GM18909 (cell line): ENCODE results near the gene NIPAL3.
"Not testable (repeated sequence)": the region's sequence is repeated elsewhere in the genome, so short reads cannot be mapped to it uniquely, and the experiment has no call there.

Source experiments
- ATAC-seq: cut with Tn5 transposase; IDR thresholded peaks from one replicate; pipeline ENCODE4 v1.9.1; 2021; ENCODE audit warnings: mild to moderate bottlenecking; ENCODE audit not compliant: unreplicated experiment, poor library complexity

Gene NIPAL3

DNA sequence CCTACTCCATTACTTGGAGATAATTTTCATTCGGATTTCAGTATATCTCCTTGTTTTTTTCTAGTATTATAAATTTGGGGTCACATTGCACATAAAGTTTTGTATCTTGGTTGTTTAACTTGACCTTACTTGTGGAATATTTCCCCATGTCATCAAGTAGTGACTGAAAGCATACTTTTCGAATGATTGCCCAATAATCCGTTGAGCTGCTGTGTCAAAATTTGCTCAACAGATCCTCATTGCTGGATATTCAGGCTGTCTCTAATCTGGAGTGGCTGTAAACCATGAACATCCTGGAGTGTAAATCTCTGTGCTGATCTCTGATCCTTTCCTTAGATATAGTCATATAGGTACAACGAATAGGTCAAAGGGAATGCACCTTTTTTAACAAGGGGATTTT lies 4.9 kb downstream of the NIPAL3 start:
- no peak for ATAC-seq

DNA sequence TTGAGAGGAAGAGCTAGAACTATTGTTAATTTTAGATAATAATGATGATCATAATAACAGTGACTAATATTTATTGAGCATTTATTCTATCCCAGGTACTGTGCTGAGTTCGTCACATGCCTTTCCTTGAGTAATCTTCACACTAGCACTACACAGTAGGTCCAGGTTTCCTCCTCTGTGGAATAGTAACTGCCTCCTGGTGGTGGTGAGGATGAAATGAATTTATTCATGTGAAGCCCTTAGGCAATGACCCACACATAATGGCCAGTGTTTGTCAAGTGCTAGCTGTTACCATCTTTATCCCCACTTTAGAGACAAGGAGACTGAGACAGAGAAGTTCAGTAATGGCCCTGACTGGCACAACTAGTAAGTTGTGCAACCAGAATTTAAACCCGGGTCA lies 5.9 kb downstream of the NIPAL3 start:
- ATAC-seq: no peak

DNA sequence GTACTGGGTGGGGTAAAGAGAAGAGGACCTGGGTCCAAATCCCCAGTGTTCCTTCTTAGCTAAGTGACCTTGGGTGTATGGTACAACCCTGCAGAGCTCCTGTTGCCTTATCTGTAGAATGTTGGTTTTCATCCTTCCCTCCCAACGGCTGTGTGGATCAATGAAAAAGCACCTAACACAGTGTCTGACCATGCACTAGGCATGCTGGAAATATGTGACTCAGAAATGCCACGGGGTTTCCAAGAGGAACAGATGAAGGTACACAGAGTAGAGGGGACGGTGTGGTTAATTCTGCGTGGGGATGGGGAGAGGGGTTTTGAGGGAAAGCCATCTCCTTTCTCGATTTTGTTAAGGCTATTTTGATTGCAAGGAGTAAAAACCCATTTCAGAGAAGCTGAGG lies 8.6 kb downstream of the NIPAL3 start:
- ATAC-seq: no peak

DNA sequence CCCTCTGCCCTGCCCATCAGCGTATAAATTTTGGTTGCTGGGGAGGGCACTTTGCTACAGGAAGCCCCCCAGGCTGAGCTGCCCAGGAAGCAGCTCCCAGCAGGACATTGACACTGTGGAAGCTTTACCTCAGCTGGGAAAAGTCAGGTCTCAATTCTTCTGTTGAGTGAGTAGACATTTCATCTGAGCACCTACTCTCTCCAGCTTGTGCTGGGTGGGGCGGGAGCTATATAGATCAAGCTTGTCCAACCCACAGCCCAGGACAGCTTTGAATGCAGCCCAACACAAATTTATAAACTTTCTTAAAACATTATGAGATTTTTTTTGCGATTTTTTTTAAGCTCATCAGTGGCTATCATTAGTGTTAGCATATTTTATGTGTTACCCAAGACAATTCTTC lies 9.4 kb downstream of the NIPAL3 start:
- ATAC-seq: no peak

DNA sequence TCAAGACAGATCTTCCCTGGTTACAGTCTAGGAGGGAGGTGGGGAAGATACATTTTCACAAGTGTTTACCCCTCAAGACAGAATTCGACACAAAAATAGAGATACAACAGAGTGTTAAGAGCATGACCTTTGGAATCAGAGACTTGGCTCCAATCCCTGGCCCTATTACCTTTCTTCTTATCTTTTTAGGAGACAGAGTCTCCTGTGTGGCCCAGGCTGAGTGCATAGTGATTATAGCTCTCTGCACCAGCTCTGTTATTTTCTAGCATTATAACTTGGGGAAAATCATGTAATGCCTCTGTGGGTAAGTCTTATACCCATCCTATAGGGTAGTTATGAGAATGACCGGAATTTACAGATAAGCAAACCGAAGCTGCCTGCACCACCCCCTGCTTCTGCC lies 9.8 kb downstream of the NIPAL3 start:
- ATAC-seq: no peak

DNA sequence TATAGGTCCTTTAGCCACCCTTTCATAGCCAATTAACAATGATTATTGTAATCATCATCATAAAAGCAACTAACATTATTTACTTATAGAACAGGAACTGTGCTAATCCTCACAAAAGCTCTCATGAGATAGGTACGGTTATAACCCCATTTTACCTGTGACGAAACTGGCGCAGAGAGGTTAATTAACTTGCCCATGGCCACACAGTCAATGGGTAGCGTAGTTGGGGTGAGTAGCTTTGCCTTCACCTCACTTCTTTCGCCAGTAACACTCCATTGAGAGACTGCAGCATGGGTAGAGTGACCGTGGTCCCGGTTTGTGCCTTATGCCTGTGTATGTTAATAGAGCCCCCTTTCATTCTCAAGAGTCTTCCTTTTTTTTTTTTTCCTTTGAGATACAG lies 10.3 kb downstream of the NIPAL3 start:
- ATAC-seq: no peak

DNA sequence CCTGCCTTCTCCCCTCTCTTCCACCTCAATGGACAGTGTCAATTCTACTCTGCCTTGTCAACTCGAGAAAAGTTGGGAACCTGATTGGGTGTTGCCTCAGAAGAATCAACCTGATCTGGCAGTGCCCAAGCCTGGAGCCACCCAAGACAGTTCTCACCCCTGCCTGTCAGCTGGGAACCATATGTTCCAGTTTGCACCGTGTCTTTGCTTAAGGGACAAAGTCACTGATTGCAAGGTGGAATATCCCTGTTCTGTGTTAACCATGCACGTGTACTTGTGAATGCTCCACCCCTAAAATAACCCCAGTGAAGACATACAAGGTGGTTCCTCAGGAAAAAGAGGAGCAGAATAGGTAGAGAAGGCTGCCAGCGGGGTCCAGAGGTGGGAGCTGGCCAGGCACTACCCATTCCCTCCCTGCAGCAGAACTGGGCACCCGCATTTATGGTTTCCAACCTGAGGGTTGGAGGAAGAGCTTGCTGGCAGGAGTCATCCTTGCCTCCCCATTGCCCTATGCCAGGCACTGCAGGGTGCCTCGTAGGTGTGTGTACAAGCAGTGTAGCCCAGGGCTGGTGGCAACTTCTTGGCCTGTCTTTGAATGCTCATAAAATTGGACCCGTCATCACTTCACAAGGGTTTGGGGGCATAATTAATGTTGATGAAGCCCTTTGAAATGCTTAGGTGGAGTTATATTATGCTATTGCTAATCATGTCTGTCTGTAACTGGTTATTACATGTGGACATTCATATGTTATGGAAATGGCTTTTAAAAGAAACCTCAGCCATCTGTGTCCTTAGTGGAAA lies 11.3 kb downstream of the NIPAL3 start:
- ATAC-seq: no peak

DNA sequence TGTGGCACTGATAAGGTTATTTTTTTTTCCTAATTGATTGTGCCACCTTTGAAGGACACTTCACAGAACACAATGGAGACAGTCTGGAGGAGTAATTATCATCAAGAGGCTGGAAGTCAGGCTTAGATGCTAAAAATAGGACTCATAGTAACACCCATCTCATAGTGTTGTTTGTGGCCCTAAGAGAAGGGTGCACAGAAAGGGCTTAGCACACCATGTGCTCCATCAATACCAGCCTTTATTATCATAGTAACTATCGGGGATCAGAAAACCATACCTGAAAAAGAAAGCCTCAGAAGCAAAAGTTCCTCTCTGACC lies 11.9 kb downstream of the NIPAL3 start:
- no peak for ATAC-seq

DNA sequence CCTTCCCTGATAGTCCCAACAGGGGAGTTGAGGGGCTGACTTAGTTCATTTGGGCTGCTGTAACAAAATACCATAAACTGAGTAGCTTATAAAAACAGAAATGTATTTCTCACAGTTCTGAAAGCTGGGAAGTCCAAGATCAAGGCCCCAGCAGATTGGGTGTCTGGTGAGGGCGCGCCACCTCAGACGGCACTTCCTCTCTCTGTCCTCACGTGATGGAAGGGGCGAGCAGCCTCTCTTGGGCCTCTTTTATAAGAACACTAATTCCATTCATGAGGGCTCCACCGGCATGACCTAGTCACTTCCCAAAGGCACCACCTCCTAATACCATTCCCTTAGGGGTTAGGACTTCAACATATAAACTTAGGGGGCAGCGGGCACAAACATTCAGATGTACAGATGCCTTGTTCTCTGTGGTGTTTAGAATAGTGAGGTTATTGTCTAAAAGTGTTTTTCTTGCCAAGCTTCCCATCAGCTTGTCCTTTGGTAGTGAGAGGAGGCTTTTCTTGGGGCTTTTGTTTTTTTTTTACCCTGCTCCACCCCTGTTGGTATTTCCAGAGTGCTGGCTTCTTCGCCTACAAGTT lies 20.3 kb downstream of the NIPAL3 start:
- ATAC-seq: no peak

DNA sequence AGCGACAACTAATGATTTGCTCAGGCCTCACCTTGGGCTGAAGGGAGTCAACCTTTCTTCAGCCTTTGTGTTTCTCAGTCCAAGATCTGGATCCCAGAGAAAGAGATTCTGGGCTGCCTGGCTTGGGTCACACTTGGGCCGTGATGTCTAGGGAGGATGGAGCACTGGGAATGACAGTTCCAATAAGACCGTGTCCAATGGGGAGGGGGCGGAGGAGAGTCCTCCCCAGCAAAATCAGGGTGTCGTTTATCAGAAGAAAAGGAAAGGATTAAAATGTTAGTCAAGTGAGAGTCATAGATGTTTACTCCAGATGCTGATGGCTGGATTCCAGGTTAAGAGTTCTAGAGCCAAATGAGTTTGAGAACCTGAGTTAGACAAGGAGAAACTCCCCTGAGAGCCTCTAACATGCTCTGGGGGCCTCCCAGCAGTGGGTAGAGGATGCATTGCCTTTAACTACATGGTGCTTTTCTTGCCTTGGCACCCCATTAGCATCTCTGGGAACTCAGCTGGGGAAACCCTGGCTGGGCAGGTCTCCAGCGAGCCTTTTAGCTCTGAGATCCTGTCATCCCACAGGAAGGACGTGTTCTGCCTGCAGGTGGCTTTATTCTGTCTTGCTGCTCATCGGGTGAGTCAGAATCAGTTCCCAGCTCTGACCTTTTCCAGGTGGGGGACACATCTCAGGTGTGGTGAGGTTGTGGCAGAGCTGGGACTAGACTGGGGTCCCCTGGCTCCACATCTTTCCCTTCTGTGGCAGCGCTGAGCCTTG lies 22.2 kb downstream of the NIPAL3 start:
- ATAC-seq: no peak

DNA sequence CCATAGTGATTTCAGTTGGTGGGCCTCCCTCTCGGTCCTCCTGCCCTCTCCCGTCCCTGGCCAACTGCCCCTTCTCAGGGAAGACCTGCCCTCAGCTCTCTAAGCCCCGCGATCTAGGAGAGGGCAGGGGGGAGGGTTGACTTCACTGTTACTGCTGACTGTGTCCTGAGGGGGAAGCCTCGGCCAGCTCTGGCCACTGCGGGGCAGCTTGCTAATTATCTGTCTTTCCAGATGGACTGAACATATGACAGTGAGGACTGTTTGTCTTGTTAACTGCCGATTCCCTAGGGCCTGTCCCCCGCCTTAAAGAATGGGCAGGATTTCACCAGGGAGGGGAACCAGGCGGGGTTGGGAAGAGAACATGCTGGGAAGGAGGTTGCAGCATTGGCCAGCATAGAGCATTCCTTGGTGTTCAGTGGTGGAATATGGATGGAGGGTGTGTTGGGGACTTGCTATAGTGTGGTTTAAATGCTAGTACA lies 22.9 kb downstream of the NIPAL3 start:
- ATAC-seq: no peak

DNA sequence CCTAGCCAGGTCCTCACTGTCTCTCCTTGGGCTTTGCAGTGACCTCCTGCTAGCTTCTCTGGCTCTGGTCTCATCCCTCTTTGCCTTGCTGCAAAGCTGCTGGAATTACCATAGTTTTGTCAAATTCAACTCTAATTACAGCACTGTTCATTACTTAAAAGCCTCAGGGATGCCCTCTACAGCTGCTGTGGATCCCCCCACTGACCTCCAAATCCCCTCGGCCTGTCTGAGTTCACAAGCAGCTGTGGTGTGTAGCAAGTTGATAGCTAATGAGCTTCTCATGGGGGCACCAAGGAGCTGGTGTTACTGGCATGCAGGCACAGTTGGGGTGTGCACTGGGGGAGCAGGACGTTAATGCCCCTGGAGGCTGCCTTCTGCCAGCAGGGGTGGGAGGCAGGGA lies 24.8 kb downstream of the NIPAL3 start:
- ATAC-seq: no peak

DNA sequence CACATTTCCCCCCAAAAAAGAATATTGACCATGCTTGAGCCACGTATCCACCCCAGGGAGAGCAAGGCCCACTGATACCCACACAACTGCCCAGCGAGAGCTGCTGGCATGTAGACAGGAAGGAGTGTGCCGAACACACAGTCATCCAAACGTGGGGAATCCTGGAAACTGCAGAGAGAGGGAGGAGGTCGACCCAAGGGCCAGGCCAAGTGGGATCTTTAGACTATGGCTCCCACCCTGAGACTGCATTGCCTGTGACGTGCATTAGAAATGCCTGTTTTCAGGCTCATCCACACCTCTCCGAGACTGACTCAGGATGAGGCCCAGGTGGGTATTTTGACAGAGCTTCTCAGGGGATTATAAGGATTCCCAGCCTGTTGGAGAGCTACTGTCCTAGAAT lies 25.9 kb downstream of the NIPAL3 start:
- no peak for ATAC-seq

DNA sequence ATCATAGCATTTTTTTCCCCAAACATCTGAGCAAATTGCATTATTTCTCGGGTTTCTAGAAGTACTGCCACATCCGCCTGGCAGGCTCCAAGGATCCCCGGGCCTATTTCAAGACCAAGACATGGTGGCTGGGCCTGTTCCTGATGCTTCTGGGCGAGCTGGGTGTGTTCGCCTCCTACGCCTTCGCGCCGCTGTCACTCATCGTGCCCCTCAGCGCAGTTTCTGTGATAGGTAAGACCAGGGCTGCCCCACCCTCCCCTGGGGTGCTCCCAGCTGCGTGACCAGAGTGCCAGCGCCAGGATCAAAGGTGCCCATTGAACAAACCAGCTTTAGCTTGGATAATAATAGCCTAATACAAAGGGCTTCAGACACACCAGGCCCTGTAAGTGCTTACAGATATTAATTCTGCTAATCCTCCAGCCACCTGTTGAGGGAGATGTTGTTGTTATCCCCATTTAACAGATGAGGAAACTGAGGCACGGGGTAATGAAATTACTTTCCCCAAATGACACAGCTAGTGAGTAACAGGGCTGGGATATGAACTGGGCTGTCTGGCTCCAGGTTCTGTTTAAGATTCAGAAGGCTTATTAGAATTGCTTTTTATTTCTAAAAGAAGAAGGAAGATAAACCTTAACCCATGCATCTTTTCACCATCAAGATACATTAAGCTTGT lies 26.5 kb downstream of the NIPAL3 start:
- no peak for ATAC-seq

DNA sequence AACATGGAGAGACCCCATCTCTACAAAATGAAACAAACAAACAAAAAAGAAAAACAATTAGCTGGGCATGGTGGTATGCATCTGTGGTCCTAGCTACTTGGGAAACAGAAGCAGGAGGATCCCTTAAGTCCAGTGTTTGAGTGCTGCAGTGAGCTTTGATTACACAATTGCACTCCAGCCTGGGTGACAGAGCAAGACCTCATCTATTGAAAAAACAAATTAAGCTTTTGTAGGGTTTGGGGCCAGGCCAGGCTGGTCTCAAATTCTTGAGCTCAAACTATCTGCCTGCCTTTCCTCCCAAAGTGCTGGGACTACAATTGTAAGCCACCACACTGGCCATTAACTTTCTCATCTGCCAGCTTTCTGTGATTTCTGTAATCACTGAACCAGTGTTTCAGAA lies 27.2 kb downstream of the NIPAL3 start:
- no peak for ATAC-seq

DNA sequence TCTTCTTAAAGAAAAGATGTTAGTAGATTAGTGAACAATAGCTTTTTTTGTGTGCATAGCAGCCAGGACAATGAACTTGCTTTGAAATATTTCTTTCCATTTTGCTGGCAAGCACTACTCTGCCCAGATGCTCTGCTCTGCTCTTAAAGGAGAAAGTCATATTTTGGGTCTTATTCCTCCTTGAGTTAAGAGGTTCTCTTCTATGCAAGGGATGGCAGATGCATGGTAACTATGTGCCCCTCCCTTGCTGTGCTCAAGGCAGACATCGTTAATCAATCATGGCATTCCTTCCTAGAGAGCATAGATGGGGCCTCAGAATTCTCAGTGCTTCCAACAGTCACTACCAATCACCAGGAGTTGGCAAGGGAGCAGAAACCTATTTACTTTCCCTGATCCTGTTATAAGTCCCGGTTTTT lies 27.6 kb downstream of the NIPAL3 start:
- no peak for ATAC-seq

DNA sequence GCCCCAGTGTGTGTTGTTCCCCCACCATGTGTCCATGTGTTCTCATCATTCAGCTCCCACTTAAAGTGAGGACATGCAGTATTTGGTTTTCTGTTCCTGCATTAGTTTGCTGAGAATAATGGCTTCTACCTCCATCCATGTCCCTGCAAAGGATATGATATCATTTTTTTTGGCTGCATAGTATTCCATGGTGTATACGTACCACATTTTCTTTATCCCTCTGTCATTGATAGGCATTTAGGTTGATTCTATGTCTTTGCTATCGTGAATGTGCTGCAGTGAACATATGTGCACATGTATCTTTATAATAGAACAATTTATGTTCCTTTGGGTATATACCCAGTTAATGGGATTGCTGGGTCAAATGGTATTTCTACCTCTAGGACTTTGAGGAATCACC lies 30.8 kb downstream of the NIPAL3 start:
- not testable (repeated sequence) for ATAC-seq

DNA sequence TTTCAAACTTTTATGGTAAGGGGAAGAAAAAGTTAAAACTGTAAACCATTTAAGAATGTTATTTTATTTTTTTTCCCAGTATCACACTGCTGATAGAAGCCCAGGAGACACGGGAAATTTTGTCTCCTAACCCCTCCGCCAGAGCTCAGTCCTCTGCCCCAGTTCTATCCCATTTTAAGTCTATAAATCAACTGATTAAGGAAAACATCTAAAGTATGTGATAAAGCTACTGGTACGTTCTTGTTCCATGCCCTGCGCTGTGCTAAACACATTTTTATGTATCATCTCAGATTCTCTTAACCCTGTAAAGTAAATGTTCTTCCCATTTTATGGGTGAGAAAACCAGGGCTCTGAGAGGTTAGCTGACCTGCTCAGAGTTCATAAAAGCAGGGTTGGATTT lies 34.7 kb downstream of the NIPAL3 start:
- no peak for ATAC-seq

DNA sequence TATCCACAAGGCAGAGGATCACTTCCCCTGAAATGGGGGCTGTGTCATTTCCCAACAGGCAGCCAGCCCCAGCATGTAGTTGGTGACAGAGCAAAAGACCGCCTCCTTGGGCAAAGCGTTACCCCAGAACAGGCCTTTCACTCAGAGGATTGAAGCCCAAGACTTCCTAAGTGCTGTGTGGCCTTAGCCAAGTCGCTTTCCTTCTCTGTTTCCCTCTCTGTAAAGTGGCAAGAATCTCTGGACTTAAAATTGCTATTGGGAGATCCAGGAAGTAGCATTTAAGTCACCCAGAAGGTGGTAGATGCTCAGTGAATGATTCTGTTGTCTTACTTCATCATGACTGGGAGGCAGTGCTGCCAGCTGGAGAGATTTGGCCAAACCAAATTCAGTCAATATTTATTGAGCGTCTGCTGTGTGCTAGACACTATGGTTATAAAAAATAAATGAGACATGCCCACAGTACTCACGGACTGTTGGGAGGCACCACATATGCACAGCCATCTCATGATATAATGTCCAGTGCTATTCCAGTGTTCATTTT lies 35.3 kb downstream of the NIPAL3 start:
- ATAC-seq: no peak

DNA sequence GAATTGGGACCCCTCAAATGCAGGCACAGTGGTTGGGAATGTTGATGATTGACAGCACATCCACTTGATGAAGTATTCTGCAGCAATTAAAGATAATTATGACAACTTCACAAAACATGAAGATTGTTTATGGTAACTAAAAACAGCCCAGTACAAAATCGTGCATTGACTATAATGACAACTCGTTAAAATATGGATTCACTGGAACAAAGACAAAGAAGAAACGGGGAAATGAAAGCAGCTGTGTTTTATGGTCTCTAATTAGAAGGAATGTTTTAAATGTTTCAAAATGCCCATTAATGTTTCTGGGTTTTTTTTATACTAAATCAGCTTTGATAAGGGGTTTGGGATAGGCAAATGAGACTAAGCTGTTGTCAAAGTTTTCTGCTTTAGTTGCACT lies 36.1 kb downstream of the NIPAL3 start:
- no peak for ATAC-seq
